Measurements from ENCODE around the gene EPHB6.

GRCh38 chr7:142901426-142902259 lies 46.8 kb downstream of the EPHB6 start:
- TF ChIP-seq CTCF (IDR thresholded peaks at IDR 0.05; ENCODE audit: low read length) (no peak), EZH2 (IDR thresholded peaks at IDR 0.05; ENCODE audit: borderline replicate concordance, low read length) (no peak)

All from OCI-LY1 (cell line).